Mononuclear cell (primary cell): ENCODE data around the gene NR2C2AP. TPM values are rescaled to one million over a fixed set of nuclear protein-coding genes. Genes with fewer than 3 reads are reported as not detected.

Experiments used
- H3K27me3 ChIP-seq: 2 replicates; pipeline ENCODE4 v1.6.0; 2011; ENCODE audit warnings: low read length, control low read depth; ENCODE audit not compliant: insufficient read depth
- H3K4me1 ChIP-seq: 2 replicates; pipeline ENCODE4 v1.5.1; 2011; ENCODE audit warnings: mild to moderate bottlenecking, low read length, control low read depth; ENCODE audit not compliant: insufficient read depth
- H3K4me3 ChIP-seq: 2 replicates; pipeline ENCODE4 v1.5.1; 2011; ENCODE audit warnings: mild to moderate bottlenecking, low read length, moderate library complexity
- H3K9me3 ChIP-seq: 2 replicates; pipeline ENCODE4 v1.5.1; 2011; ENCODE audit warnings: low read depth, mild to moderate bottlenecking, control low read depth, low read length
- total RNA-seq: library from RNA; depleted of rRNA; stranded (reverse); fragments of >200 nt; gene quantifications from one replicate; pipeline ENCODE4 v1.2.3, GENCODE V29; 2012

The NR2C2AP gene
- total RNA-seq, 1 donor, result 8.0 TPM

GRCh38 chr19:19155495-19156219 is 47.6 kb downstream of the NR2C2AP start:
- no peak overlapping the region for H3K4me3 ChIP-seq

GRCh38 chr19:19154768-19155494 is 48.3 kb downstream of the NR2C2AP start:
- Histone ChIP-seq H3K27me3 (no peaks in the 10 kb centered on the region), H3K9me3 (no peaks in the 10 kb centered on the region), H3K4me1 (no peaks in the 10 kb centered on the region), H3K4me3 (no peak overlapping the region)

More at GRCh38 chr19:19155495-19156219, 47.6 kb downstream of the NR2C2AP start:
- H3K27me3 ChIP-seq, result no peaks in the 10 kb centered on the region
- H3K4me1 ChIP-seq, result no peaks in the 10 kb centered on the region
- H3K9me3 ChIP-seq, result no peaks in the 10 kb centered on the region

GRCh38 chr19:19152668-19153384 is 50.4 kb downstream of the NR2C2AP start:
- Histone ChIP-seq H3K4me1 (no peaks in the 10 kb centered on the region), H3K27me3 (no peaks in the 10 kb centered on the region), H3K9me3 (no peaks in the 10 kb centered on the region)

GRCh38 chr19:19151418-19151817 is 51.8 kb downstream of the NR2C2AP start:
- no peaks in the 10 kb centered on the region for H3K9me3 ChIP-seq
- no peaks in the 10 kb centered on the region for H3K4me1 ChIP-seq
- no peaks in the 10 kb centered on the region for H3K27me3 ChIP-seq
- H3K4me3 ChIP-seq, result no peak overlapping the region

More at GRCh38 chr19:19152668-19153384, 50.4 kb downstream of the NR2C2AP start:
- no peak overlapping the region for H3K4me3 ChIP-seq

Other genes starting within 250 kb of the NR2C2AP start
- gene SUGP2, start 169.9 kb downstream of the NR2C2AP start, total RNA-seq, result 41.5 TPM
- 5.9 TPM for gene ARMC6, start 169.8 kb downstream of the NR2C2AP start, total RNA-seq
- 6.4 TPM for gene SLC25A42, start 139.4 kb downstream of the NR2C2AP start, total RNA-seq
- 5.5 TPM for gene TMEM161A, start 64.9 kb downstream of the NR2C2AP start, total RNA-seq
- 0.10 TPM for gene MEF2B, start 33.2 kb downstream of the NR2C2AP start, total RNA-seq
- gene BORCS8, start 11.3 kb downstream of the NR2C2AP start, total RNA-seq, result 4.6 TPM
- 30.4 TPM for gene RFXANK, start 11.2 kb downstream of the NR2C2AP start, total RNA-seq
- gene NCAN, start 8.5 kb upstream of the NR2C2AP start, total RNA-seq, result not detected
- gene TM6SF2, start 69.9 kb upstream of the NR2C2AP start, total RNA-seq, result not detected
- 23.5 TPM for gene SUGP1, start 117.1 kb upstream of the NR2C2AP start, total RNA-seq
- 55.8 TPM for gene MAU2, start 117.4 kb upstream of the NR2C2AP start, total RNA-seq
- gene GATAD2A, start 202.3 kb upstream of the NR2C2AP start, total RNA-seq, result 66.5 TPM